Neural progenitor cell (in vitro differentiated cells): ENCODE results near the gene HABP2.

Experiments used
- EZH2 ChIP-seq: fragments of 200-600 bp; sonication (generic); IDR thresholded peaks from 2 replicates; pipeline ENCODE4 v1.6.1; 2017; ENCODE audit warnings: antibody characterized with exemption, mild to moderate bottlenecking, moderate library complexity
- TF ChIP-seq, protein P1 (sequence below): fragments of 200-600 bp; sonication (generic); IDR thresholded peaks from 2 replicates; pipeline ENCODE4 v1.5.1; 2017; ENCODE audit warnings: antibody characterized with exemption, mild to moderate bottlenecking

DNA sequence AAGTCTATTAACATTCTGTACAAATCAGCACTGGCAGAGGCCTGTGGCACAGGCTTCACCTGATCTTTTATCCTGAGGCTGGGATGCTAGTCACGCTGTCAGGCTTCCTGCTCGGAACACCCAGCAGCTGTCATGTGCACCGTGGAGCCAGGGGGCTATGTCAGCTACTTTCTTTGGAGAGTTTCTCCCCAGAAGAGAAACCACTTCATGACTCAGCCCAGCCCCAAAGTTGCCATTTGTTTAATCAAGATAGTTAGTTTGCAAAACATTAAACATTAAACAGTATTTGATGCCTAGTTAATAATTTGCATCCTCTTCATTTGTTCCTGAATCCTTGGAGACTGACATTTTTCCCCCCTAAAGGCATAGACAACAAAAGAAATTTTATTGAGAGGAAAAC lies at the start of gene HABP2:
- TF ChIP-seq, protein P1, sequence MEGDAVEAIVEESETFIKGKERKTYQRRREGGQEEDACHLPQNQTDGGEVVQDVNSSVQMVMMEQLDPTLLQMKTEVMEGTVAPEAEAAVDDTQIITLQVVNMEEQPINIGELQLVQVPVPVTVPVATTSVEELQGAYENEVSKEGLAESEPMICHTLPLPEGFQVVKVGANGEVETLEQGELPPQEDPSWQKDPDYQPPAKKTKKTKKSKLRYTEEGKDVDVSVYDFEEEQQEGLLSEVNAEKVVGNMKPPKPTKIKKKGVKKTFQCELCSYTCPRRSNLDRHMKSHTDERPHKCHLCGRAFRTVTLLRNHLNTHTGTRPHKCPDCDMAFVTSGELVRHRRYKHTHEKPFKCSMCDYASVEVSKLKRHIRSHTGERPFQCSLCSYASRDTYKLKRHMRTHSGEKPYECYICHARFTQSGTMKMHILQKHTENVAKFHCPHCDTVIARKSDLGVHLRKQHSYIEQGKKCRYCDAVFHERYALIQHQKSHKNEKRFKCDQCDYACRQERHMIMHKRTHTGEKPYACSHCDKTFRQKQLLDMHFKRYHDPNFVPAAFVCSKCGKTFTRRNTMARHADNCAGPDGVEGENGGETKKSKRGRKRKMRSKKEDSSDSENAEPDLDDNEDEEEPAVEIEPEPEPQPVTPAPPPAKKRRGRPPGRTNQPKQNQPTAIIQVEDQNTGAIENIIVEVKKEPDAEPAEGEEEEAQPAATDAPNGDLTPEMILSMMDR, result no peak
- TF ChIP-seq EZH2, result no peak
